Muscle of back (tissue), 11 donors: Measurements from ENCODE around the gene IL32. TPM values are rescaled to one million over a fixed set of nuclear protein-coding genes. Genes with fewer than 3 reads are reported as not detected.

Experiments
- DNase-seq, 3 donors: peaks; one replicate each; pipeline versions ENCODE4 v3.0.0 to v3.0.0-alpha.2; 2013
- polyA plus RNA-seq, 10 donors: library from polyadenylated mRNA; unstranded; fragments of 120-200 nt; gene quantifications; one replicate each; pipeline ENCODE4 v1.2.1, GENCODE V29; 2013; ENCODE audit not compliant: insufficient read length in 10 of 10

The IL32 gene
- polyA plus RNA-seq, 10 donors = 43.8 to 181 (median 123) TPM

- DNase-seq = peak in 1 of 3 donors; percentile 75
These were observed 22.1 kb downstream of the IL32 start for GRCh38 chr16:3087243-3088235.

GRCh38 chr16:3088450-3088849, 23.0 kb downstream of the IL32 start:
- peak in 1 of 3 donors; percentile 36 for DNase-seq

- DNase-seq = peak in 1 of 3 donors; percentile 37
These were observed 23.7 kb downstream of the IL32 start for GRCh38 chr16:3088925-3089716.

- no peak for DNase-seq
These were observed 24.5 kb downstream of the IL32 start for GRCh38 chr16:3089717-3090592.

- DNase-seq = no peak
These were observed 26.1 kb downstream of the IL32 start for GRCh38 chr16:3091551-3091950.

- DNase-seq = peak in 1 of 3 donors; percentile 35
These were observed 27.1 kb downstream of the IL32 start for GRCh38 chr16:3092501-3092941.

- no peak for DNase-seq
These were observed 29.0 kb downstream of the IL32 start for GRCh38 chr16:3094289-3095027.

- peak in 1 of 3 donors; percentile 33 for DNase-seq
These were observed 30.4 kb downstream of the IL32 start for GRCh38 chr16:3095869-3096268.

GRCh38 chr16:3096362-3096761, 30.9 kb downstream of the IL32 start:
- DNase-seq = no peak

GRCh38 chr16:3097266-3097665, 31.8 kb downstream of the IL32 start:
- no peak for DNase-seq

- no peak for DNase-seq
These were observed 33.3 kb downstream of the IL32 start, which contains the start of gene ZSCAN10 for GRCh38 chr16:3098459-3099394. Gene ZSCAN10 (minus strand): TSS chr16:3099294. CDS start chr16:3092937, 6,357 bp downstream.

GRCh38 chr16:3099395-3099731, 33.9 kb downstream of the IL32 start:
- DNase-seq = no peak

- DNase-seq = peak; percentile 83 to 87 (median 83)
These were observed 34.5 kb downstream of the IL32 start for GRCh38 chr16:3099732-3100499.

- no peak for DNase-seq
These were observed 35.8 kb downstream of the IL32 start for GRCh38 chr16:3101018-3101840.

GRCh38 chr16:3101841-3102470, 36.5 kb downstream of the IL32 start:
- DNase-seq = peak in 2 of 3 donors; percentile 42 to 74

GRCh38 chr16:3106205-3106928, 40.9 kb downstream of the IL32 start:
- DNase-seq = peak; percentile 86 to 92 (median 89)
